IMR-90 (cell line): ENCODE data around the gene RPUSD1. TPM values are rescaled to one million over a fixed set of nuclear protein-coding genes. Genes with fewer than 3 reads are reported as not detected.

ENCODE experiments used
- ATAC-seq: fragments of 200-7000 bp; cut with Tn5 transposase; 2 replicates; pipeline ENCODE4 v1.9.1; 2020; ENCODE audit warnings: low read depth, mild to moderate bottlenecking, moderate library complexity
- BruUV-seq: library from RNA; stranded (reverse); fragments of 400-500 nt; replicated peaks from 2 replicates; lab custom pipeline; 2021; lab: Mats Ljungman, UMichigan
- CTCF ChIA-PET: fragments of 300-600 bp; formaldehyde crosslinking; extraction: SDS; loops from one replicate; lab custom pipeline; 2021; ENCODE audit warnings: antibody characterized with exemption; lab: Yijun Ruan, JAX
- POLR2A ChIA-PET: fragments of 300-600 bp; sonication (Branson Sonifier 250); formaldehyde crosslinking; loops from one replicate; lab custom pipeline; 2022; ENCODE audit warnings: antibody characterized with exemption; ENCODE audit not compliant: unreplicated experiment; lab: Charles Lee
- DNase-seq: peaks from one replicate; pipeline ENCODE4 v3.0.0; 2013
- H2AFZ ChIP-seq: replicated peaks from 2 replicates; pipeline ENCODE3; 2013; ENCODE audit warnings: low read length, mild to moderate bottlenecking; ENCODE audit not compliant: poor library complexity
- H2AK5ac ChIP-seq: 2 replicates; pipeline ENCODE4 v1.6.1; 2013; ENCODE audit warnings: low read depth, low read length, inconsistent platforms
- H2AK9ac ChIP-seq: replicated peaks from 2 replicates; pipeline ENCODE3; 2013; ENCODE audit warnings: mild to moderate bottlenecking, low read depth, low read length, moderate library complexity; ENCODE audit not compliant: poor library complexity
- H2BK120ac ChIP-seq: 2 replicates; pipeline ENCODE4 v1.6.1; 2013; ENCODE audit warnings: low read depth, low read length, inconsistent platforms
- H2BK15ac ChIP-seq: 3 replicates; pipeline ENCODE4 v1.6.1; 2013; ENCODE audit warnings: low read depth, low read length, inconsistent platforms
- H2BK20ac ChIP-seq: 2 replicates; pipeline ENCODE4 v1.6.1; 2013; ENCODE audit warnings: low read depth, mild to moderate bottlenecking, inconsistent platforms, low read length, moderate library complexity
- H2BK5ac ChIP-seq: 2 replicates; pipeline ENCODE4 v1.6.1; 2013; ENCODE audit warnings: mild to moderate bottlenecking, low read depth, low read length, inconsistent platforms; ENCODE audit not compliant: poor library complexity, severe bottlenecking
- H3K14ac ChIP-seq: replicated peaks from 2 replicates; pipeline ENCODE4 v1.6.1; 2013; ENCODE audit warnings: low read depth, low read length, inconsistent platforms
- H3K18ac ChIP-seq: 2 replicates; pipeline ENCODE4 v1.6.1; 2013; ENCODE audit warnings: low read depth, low read length, control low read depth
- H3K23ac ChIP-seq: 2 replicates; pipeline ENCODE4 v1.6.1; 2013; ENCODE audit warnings: low read depth, low read length, inconsistent platforms
- H3K27ac ChIP-seq: 2 replicates; pipeline ENCODE4 v1.5.1; 2013; ENCODE audit warnings: mild to moderate bottlenecking, control low read depth, low read length; ENCODE audit not compliant: insufficient read depth
- H3K27me3 ChIP-seq: 2 replicates; pipeline ENCODE4 v1.6.1; 2013; ENCODE audit warnings: low read length; ENCODE audit not compliant: control insufficient read depth, insufficient read depth
- H3K36me3 ChIP-seq: 2 replicates; pipeline ENCODE4 v1.6.1; 2013; ENCODE audit warnings: low read length, mixed read lengths; ENCODE audit not compliant: control insufficient read depth, insufficient read depth
- H3K4ac ChIP-seq: 2 replicates; pipeline ENCODE4 v1.6.1; 2013; ENCODE audit warnings: low read depth, low read length, inconsistent platforms
- H3K4me1 ChIP-seq: 2 replicates; pipeline ENCODE4 v1.6.1; 2013; ENCODE audit warnings: low read length, mixed read lengths; ENCODE audit not compliant: control insufficient read depth, insufficient read depth
- H3K4me2 ChIP-seq: 2 replicates; pipeline ENCODE4 v1.6.1; 2013; ENCODE audit warnings: low read depth, mild to moderate bottlenecking, control low read depth, low read length, moderate library complexity
- H3K4me3 ChIP-seq: 2 replicates; pipeline ENCODE4 v1.5.1; 2013; ENCODE audit warnings: low read depth, mild to moderate bottlenecking, control low read depth, low read length, moderate library complexity; ENCODE audit not compliant: insufficient read depth
- H3K56ac ChIP-seq: 2 replicates; pipeline ENCODE4 v1.6.1; 2013; ENCODE audit warnings: low read length, inconsistent platforms; ENCODE audit not compliant: insufficient read depth; ENCODE audit errors: extremely low read depth
- H3K79me1 ChIP-seq, 2 experiments: 2 replicates each; pipeline ENCODE4 v1.6.1; 2013; ENCODE audit warnings: low read length in 2 of 2, inconsistent platforms in 1 of 2, low read depth in 1 of 2
- H3K9ac ChIP-seq: 2 replicates; pipeline ENCODE4 v1.6.1; 2013; ENCODE audit warnings: low read depth, low read length, control low read depth
- H3K9me1 ChIP-seq: 2 replicates; pipeline ENCODE4 v1.6.1; 2013; ENCODE audit warnings: low read length, inconsistent platforms; ENCODE audit not compliant: insufficient read depth
- H3K9me3 ChIP-seq: 2 replicates; pipeline ENCODE4 v1.6.1; 2013; ENCODE audit warnings: low read length; ENCODE audit not compliant: control insufficient read depth, insufficient read depth
- H4K20me1 ChIP-seq: 2 replicates; pipeline ENCODE4 v1.6.1; 2013; ENCODE audit warnings: low read length, inconsistent platforms; ENCODE audit not compliant: insufficient read depth
- H4K5ac ChIP-seq: 2 replicates; pipeline ENCODE4 v1.6.1; 2013; ENCODE audit warnings: mild to moderate bottlenecking, low read depth, low read length, control low read depth
- H4K8ac ChIP-seq, 2 experiments: 2 replicates each; pipeline ENCODE4 v1.6.1; 2013; ENCODE audit warnings: low read depth in 2 of 2, low read length in 2 of 2, control low read depth in 1 of 2, inconsistent platforms in 1 of 2
- H4K91ac ChIP-seq: 2 replicates; pipeline ENCODE4 v1.6.1; 2013; ENCODE audit warnings: low read depth, low read length, inconsistent platforms; ENCODE audit not compliant: insufficient read depth
- BHLHE40 ChIP-seq: fragments of 150-350 bp; IDR thresholded peaks from 2 replicates; pipeline ENCODE4 v1.6.1; 2016; ENCODE audit warnings: mild to moderate bottlenecking, low read depth, low read length
- CHD1 ChIP-seq: IDR thresholded peaks from 2 replicates; pipeline ENCODE4 v1.6.1; 2012; ENCODE audit warnings: low read depth, low read length, improper control_type of control experiment
- FOS ChIP-seq: fragments of 150-350 bp; IDR thresholded peaks from 2 replicates; pipeline ENCODE4 v1.6.1; 2016; ENCODE audit warnings: low read depth, low read length
- MAFK ChIP-seq: IDR thresholded peaks from 2 replicates; pipeline ENCODE4 v1.6.1; 2012; ENCODE audit warnings: low read depth, low read length, improper control_type of control experiment
- MAZ ChIP-seq: IDR thresholded peaks from 2 replicates; pipeline ENCODE4 v1.6.1; 2012; ENCODE audit warnings: low read depth, mild to moderate bottlenecking, low read length, improper control_type of control experiment, moderate library complexity, borderline replicate concordance
- MXI1 ChIP-seq: IDR thresholded peaks from 2 replicates; pipeline ENCODE4 v1.6.1; 2012; ENCODE audit warnings: low read depth, mild to moderate bottlenecking, low read length, moderate library complexity, borderline replicate concordance
- NFE2L2 ChIP-seq: fragments of 150-350 bp; IDR thresholded peaks from 2 replicates; pipeline ENCODE4 v1.6.1; 2016; ENCODE audit warnings: low read depth, mild to moderate bottlenecking, low read length
- POLR2A ChIP-seq: IDR thresholded peaks from 2 replicates; pipeline ENCODE4 v1.6.1; 2012; ENCODE audit warnings: mild to moderate bottlenecking, low read depth, low read length
- RAD21 ChIP-seq: IDR thresholded peaks from 2 replicates; pipeline ENCODE4 v1.6.1; 2012; ENCODE audit warnings: low read length, improper control_type of control experiment
- RCOR1 ChIP-seq: IDR thresholded peaks from 2 replicates; pipeline ENCODE4 v1.6.1; 2012; ENCODE audit warnings: mild to moderate bottlenecking, low read length, improper control_type of control experiment; ENCODE audit not compliant: insufficient replicate concordance
- SMC3 ChIP-seq: fragments of 150-350 bp; IDR thresholded peaks from 2 replicates; pipeline ENCODE4 v1.6.1; 2016; ENCODE audit warnings: low read depth, mild to moderate bottlenecking, antibody characterized with exemption, low read length, moderate library complexity
- WGBS, 2 experiments: methylation state at CpG; one replicate each; pipeline versions ENCODE4 v1.1.5 to v1.1.7; 2013; ENCODE audit warnings: missing lambda C conversion rate in 2 of 2; ENCODE audit not compliant: insufficient read length in 1 of 2; ENCODE audit errors: extremely low coverage in 2 of 2; 5-methylcytosine and 5-hydroxymethylcytosine counted together
- dilution Hi-C: fragments of 300-500 bp; cut with HindIII; formaldehyde crosslinking; loops from one replicate; pipeline ENCODE4 v1.14.3; 2018; ENCODE audit warnings: low sequenced_read_pairs; ENCODE audit not compliant: unreplicated experiment
- in situ Hi-C: fragments of 300-500 bp; cut with MboI; formaldehyde crosslinking; loops from 3 replicates; pipeline ENCODE4 v1.14.3; 2019; ENCODE audit warnings: low sequenced_read_pairs, inconsistent platforms, mixed read lengths
- intact Hi-C: fragments of 100-400 bp; cut with micrococcal nuclease; formaldehyde crosslinking; loops from 2 replicates; pipeline ENCODE4 v1.10.0; 2022
- polyA plus RNA-seq, 3 experiments: library from polyadenylated mRNA; depleted of rRNA; stranded (reverse); fragments of >200 nt; gene quantifications; 2 replicates each; pipeline ENCODE4 v1.2.3, GENCODE V29; 2012; ENCODE audit warnings: low replicate concordance in 1 of 3
- total RNA-seq: library from RNA; depleted of rRNA; stranded (reverse); fragments of >200 nt; gene quantifications from 2 replicates; pipeline ENCODE4 v1.2.3, GENCODE V29; 2012
- TF ChIP-seq, protein P1 (sequence below): fragments of 150-350 bp; IDR thresholded peaks from 2 replicates; pipeline ENCODE4 v1.6.1; 2017; ENCODE audit warnings: mild to moderate bottlenecking, antibody characterized with exemption, low read length, low read depth
- TF ChIP-seq, protein P2 (sequence below): conservative IDR thresholded peaks from 2 replicates; pipeline ENCODE4 v1.5.1; 2012; ENCODE audit warnings: mild to moderate bottlenecking, low read depth, low read length, improper control_type of control experiment
- TF ChIP-seq, protein P3 (sequence below): fragments of 150-350 bp; IDR thresholded peaks from 2 replicates; pipeline ENCODE4 v1.6.1; 2016; ENCODE audit warnings: low read depth, mild to moderate bottlenecking, low read length, moderate library complexity, borderline replicate concordance

Gene RPUSD1
- total and polyA plus RNA-seq, 2 of the 4 experiments (the other 2 are of a cell fraction): 13.1 to 32.3 TPM

DNA sequence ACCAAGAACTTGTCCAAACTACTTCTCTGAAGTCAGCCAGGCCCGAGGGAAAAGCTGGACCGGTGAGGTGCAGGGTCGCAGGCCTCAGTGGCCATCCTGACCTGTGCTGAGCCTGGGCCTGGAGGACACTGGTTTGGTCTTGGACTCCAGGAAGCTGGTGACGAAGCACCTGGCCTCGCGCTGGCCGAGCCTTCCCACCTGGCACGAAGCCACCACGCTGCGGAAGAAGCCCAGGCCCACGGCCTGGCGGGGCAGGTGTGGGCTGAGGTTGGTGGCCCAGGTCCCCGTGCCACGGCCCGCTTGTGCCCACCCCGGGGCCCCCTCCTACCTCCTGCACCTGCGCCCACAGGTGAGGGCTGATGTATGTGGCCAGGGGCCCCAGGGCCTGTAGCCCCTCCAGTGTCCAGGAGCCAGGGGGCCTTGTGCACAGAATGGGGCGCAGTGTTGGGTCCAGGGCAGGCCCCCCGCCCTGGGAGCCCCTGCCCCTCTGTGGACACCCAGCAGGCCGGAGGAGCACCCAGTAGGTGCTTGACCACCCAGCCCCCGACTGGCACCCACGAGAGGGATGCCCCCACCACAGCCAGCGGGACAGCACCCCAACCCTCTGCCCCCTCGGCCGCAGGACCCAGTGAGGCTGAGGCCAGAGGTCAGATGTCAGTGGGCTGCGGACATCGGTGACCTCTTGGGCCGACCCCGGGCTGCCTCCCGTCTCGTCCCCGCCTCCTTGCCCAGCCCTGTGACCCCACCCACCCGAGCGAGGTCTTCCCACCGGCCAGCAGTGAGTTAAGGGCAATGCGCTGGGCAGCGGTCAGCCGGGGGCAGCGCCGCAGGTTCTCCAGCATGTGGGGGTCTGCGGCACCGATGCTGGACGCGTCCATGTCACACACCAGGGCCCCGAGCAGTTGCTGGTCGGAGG is 13.8 kb downstream of the RPUSD1 start:
- CTCF ChIA-PET: no interaction called here

More for the DNA sequence above, 13.8 kb downstream of the RPUSD1 start:
- Histone ChIP-seq H2AK5ac (no peak overlapping the region), H3K4me3 (no peak overlapping the region), H3K79me1 (no peaks in the 10 kb centered on the region), H4K20me1 (no peaks in the 10 kb centered on the region), H2AFZ (no peak overlapping the region), H3K18ac (no peak overlapping the region), H3K56ac (no peak overlapping the region), H2BK20ac (no peak overlapping the region), H3K14ac (no peak overlapping the region), H2BK15ac (no peak overlapping the region), H2BK5ac (no peak overlapping the region), H3K9me1 (no peaks in the 10 kb centered on the region), H3K36me3 (no peaks in the 10 kb centered on the region), H3K4ac (no peak overlapping the region), H4K91ac (no peak overlapping the region), H3K27me3 (peaks cover 3% of the 10 kb centered on the region; the same call in 1 of the 2 replicates), H3K9me3 (no peaks in the 10 kb centered on the region), H3K9ac (no peak overlapping the region), H3K4me1 (no peaks in the 10 kb centered on the region), H4K8ac (no peak overlapping the region), H2BK120ac (no peak overlapping the region), H3K27ac (no peak overlapping the region), H3K23ac (no peak overlapping the region), H2AK9ac (no peak overlapping the region), H3K4me2 (no peak overlapping the region), H4K5ac (no peak overlapping the region)
- BruUV-seq: no TSS peak
- TF ChIP-seq, protein P1, sequence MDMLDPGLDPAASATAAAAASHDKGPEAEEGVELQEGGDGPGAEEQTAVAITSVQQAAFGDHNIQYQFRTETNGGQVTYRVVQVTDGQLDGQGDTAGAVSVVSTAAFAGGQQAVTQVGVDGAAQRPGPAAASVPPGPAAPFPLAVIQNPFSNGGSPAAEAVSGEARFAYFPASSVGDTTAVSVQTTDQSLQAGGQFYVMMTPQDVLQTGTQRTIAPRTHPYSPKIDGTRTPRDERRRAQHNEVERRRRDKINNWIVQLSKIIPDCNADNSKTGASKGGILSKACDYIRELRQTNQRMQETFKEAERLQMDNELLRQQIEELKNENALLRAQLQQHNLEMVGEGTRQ: no peak
- TF ChIP-seq, protein P2, sequence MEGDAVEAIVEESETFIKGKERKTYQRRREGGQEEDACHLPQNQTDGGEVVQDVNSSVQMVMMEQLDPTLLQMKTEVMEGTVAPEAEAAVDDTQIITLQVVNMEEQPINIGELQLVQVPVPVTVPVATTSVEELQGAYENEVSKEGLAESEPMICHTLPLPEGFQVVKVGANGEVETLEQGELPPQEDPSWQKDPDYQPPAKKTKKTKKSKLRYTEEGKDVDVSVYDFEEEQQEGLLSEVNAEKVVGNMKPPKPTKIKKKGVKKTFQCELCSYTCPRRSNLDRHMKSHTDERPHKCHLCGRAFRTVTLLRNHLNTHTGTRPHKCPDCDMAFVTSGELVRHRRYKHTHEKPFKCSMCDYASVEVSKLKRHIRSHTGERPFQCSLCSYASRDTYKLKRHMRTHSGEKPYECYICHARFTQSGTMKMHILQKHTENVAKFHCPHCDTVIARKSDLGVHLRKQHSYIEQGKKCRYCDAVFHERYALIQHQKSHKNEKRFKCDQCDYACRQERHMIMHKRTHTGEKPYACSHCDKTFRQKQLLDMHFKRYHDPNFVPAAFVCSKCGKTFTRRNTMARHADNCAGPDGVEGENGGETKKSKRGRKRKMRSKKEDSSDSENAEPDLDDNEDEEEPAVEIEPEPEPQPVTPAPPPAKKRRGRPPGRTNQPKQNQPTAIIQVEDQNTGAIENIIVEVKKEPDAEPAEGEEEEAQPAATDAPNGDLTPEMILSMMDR: no peak
- TF ChIP-seq FOS (no peak), SMC3 (no peak), BHLHE40 (no peak), MAFK (no peak), CHD1 (no peak), POLR2A (no peak), MAZ (no peak), RCOR1 (no peak), MXI1 (no peak), RAD21 (no peak), NFE2L2 (no peak)
- TF ChIP-seq, protein P3, sequence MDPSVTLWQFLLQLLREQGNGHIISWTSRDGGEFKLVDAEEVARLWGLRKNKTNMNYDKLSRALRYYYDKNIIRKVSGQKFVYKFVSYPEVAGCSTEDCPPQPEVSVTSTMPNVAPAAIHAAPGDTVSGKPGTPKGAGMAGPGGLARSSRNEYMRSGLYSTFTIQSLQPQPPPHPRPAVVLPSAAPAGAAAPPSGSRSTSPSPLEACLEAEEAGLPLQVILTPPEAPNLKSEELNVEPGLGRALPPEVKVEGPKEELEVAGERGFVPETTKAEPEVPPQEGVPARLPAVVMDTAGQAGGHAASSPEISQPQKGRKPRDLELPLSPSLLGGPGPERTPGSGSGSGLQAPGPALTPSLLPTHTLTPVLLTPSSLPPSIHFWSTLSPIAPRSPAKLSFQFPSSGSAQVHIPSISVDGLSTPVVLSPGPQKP: no peak
- ATAC-seq (no peak), DNase-seq (no peak)
- WGBS, 2 experiments: 77% methylated on average over 23 of the region's 46 CpGs; no CpG with 5 or more reads in 1 of the 2 experiments
- in situ Hi-C loops: no loop called here
- dilution Hi-C loops: no loop called here
- POLR2A ChIA-PET: interaction anchor here (0.6 kb wide), 1 partner anchor 11 kb away, joined by 23 read pairs; no protein-coding TSS in a partner anchor
- intact Hi-C loops: no loop called here
